Neutrophil (primary cell): ENCODE data around the gene UNC45A.

Experiments
- H3K27ac ChIP-seq: fragments of 200-600 bp; sonication (generic); 2 replicates; pipeline ENCODE4 v1.5.1; 2016; ENCODE audit warnings: mild to moderate bottlenecking, moderate library complexity
- H3K27me3 ChIP-seq: fragments of 200-600 bp; sonication (generic); 2 replicates; pipeline ENCODE4 v1.6.0; 2016; ENCODE audit warnings: mild to moderate bottlenecking
- H3K36me3 ChIP-seq: fragments of 200-600 bp; sonication (generic); 2 replicates; pipeline ENCODE4 v1.5.1; 2017
- H3K4me1 ChIP-seq, 2 experiments: fragments of 200-600 bp in 1 of 2; sonication (generic) in 1 of 2; 1 replicate in 1 of 2; 2 replicates in 1 of 2; pipeline versions ENCODE4 v1.5.1 to v1.6.1; 2013 to 2016; ENCODE audit warnings: low read depth in 1 of 2, low read length in 1 of 2, mild to moderate bottlenecking in 1 of 2, moderate library complexity in 1 of 2; ENCODE audit not compliant: control insufficient read depth in 1 of 2, insufficient read depth in 1 of 2
- H3K4me3 ChIP-seq, 2 experiments: fragments of 200-600 bp in 1 of 2; sonication (generic) in 1 of 2; 1 replicate in 1 of 2; 2 replicates in 1 of 2; pipeline ENCODE4 v1.5.1; 2013 to 2016; ENCODE audit warnings: low read depth in 1 of 2, low read length in 1 of 2, mild to moderate bottlenecking in 1 of 2, moderate library complexity in 1 of 2
- H3K9me3 ChIP-seq: fragments of 200-600 bp; sonication (generic); 2 replicates; pipeline ENCODE4 v1.5.1; 2016
- CTCF ChIP-seq: fragments of 200-600 bp; sonication (generic); IDR thresholded peaks from 2 replicates; pipeline ENCODE4 v1.5.1; 2016; ENCODE audit warnings: antibody characterized with exemption

UNC45A gene

GRCh38 chr15:90974216-90974615 is 39.1 kb downstream of the UNC45A start:
- H3K36me3 ChIP-seq = peaks cover 73% of the 10 kb centered on the region

GRCh38 chr15:90979582-90979981 is 44.5 kb downstream of the UNC45A start:
- Histone ChIP-seq H3K36me3 (peaks cover 46% of the 10 kb centered on the region), H3K4me3 (no peak overlapping the region), H3K27me3 (no peaks in the 10 kb centered on the region), H3K9me3 (no peaks in the 10 kb centered on the region), H3K27ac (no peak overlapping the region), H3K4me1 (peaks cover 6 to 8% of the 10 kb centered on the region in 2 experiments)
- TF ChIP-seq CTCF = no peak

More at GRCh38 chr15:90974216-90974615, 39.1 kb downstream of the UNC45A start:
- H3K27ac ChIP-seq = no peak overlapping the region
- no peaks in the 10 kb centered on the region for H3K27me3 ChIP-seq
- no peak for TF ChIP-seq CTCF
- H3K9me3 ChIP-seq = no peaks in the 10 kb centered on the region
- no peak overlapping the region for H3K4me3 ChIP-seq
- no peaks in the 10 kb centered on the region for H3K4me1 ChIP-seq

GRCh38 chr15:90981681-90982080 is 46.6 kb downstream of the UNC45A start:
- no peaks in the 10 kb centered on the region for H3K9me3 ChIP-seq
- no peaks in the 10 kb centered on the region for H3K27me3 ChIP-seq
- H3K4me3 ChIP-seq = no peak overlapping the region
- H3K27ac ChIP-seq = peak overlapping the region; percentile 14
- no peak for TF ChIP-seq CTCF
- H3K36me3 ChIP-seq = peaks cover 29% of the 10 kb centered on the region
- H3K4me1 ChIP-seq = peaks cover 6 to 8% of the 10 kb centered on the region in 2 experiments

- Histone ChIP-seq H3K4me3 (no peak overlapping the region), H3K9me3 (no peaks in the 10 kb centered on the region), H3K36me3 (peaks cover 27% of the 10 kb centered on the region), H3K27me3 (no peaks in the 10 kb centered on the region), H3K4me1 (peaks cover 6 to 8% of the 10 kb centered on the region in 2 experiments), H3K27ac (peak overlapping the region; percentile 14)
- no peak for TF ChIP-seq CTCF
Observed at GRCh38 chr15:90982135-90982534, 47.0 kb downstream of the UNC45A start.

GRCh38 chr15:90986790-90987507 is 51.9 kb downstream of the UNC45A start:
- no peaks in the 10 kb centered on the region for H3K27me3 ChIP-seq
- peaks cover 15 to 20% of the 10 kb centered on the region in 2 experiments for H3K4me1 ChIP-seq
- no peak overlapping the region for H3K27ac ChIP-seq
- TF ChIP-seq CTCF = no peak
- H3K9me3 ChIP-seq = no peaks in the 10 kb centered on the region
- no peak overlapping the region for H3K4me3 ChIP-seq
- H3K36me3 ChIP-seq = peaks cover 5% of the 10 kb centered on the region
